ENCODE results near the gene CLDND2. TPM values are rescaled to one million over a fixed set of nuclear protein-coding genes. Genes with fewer than 3 reads are reported as not detected.

Gene CLDND2
- total and polyA plus RNA-seq, 2 of the 4 experiments (the other 2 are of a cell fraction) = not detected

- Histone ChIP-seq H3K4me2 (ENCODE audit: low read depth, low read length) (no peak overlapping the region), H3K18ac (ENCODE audit: low read depth, low read length) (no peak overlapping the region), H4K8ac (ENCODE audit: low read depth in 2 of 2, low read length in 2 of 2) (no peak overlapping the region), H2BK20ac (ENCODE audit: low read depth, low read length) (no peak overlapping the region), H4K91ac (ENCODE audit: insufficient read depth, low read depth, low read length) (no peak overlapping the region), H3K4ac (ENCODE audit: low read depth, low read length) (no peak overlapping the region), H3K9ac (ENCODE audit: low read depth, low read length) (no peak overlapping the region), H3K23ac (ENCODE audit: low read depth, low read length) (no peak overlapping the region), H2AK5ac (ENCODE audit: low read depth, low read length) (no peak overlapping the region), H3K4me1 (ENCODE audit: control insufficient read depth, insufficient read depth, low read length) (no peaks in the 10 kb centered on the region), H4K20me1 (ENCODE audit: insufficient read depth, low read length) (no peaks in the 10 kb centered on the region), H3K9me1 (ENCODE audit: insufficient read depth, low read length) (no peaks in the 10 kb centered on the region), H2AFZ (replicated peaks; ENCODE audit: low read length, poor library complexity) (no peak overlapping the region), H3K27me3 (ENCODE audit: control insufficient read depth, insufficient read depth, low read length) (peaks cover 4% of the 10 kb centered on the region; the same call in 1 of the 2 replicates), H3K36me3 (ENCODE audit: control insufficient read depth, insufficient read depth, low read length) (no peaks in the 10 kb centered on the region), H2BK15ac (ENCODE audit: low read depth, low read length) (no peak overlapping the region), H4K5ac (ENCODE audit: low read depth, low read length) (no peak overlapping the region), H2BK120ac (ENCODE audit: low read depth, low read length) (no peak overlapping the region), H2BK5ac (ENCODE audit: low read depth, low read length, poor library complexity, severe bottlenecking) (no peak overlapping the region), H3K14ac (replicated peaks; ENCODE audit: low read depth, low read length) (no peak overlapping the region), H3K9me3 (ENCODE audit: control insufficient read depth, insufficient read depth, low read length) (no peaks in the 10 kb centered on the region), H3K4me3 (ENCODE audit: insufficient read depth, low read depth, low read length) (no peak overlapping the region), H3K27ac (ENCODE audit: insufficient read depth, low read length) (no peak overlapping the region), H3K56ac (ENCODE audit: extremely low read depth, insufficient read depth, low read length) (no peak overlapping the region), H3K79me1 (ENCODE audit: low read depth in 1 of 2, low read length in 2 of 2) (no peaks in the 10 kb centered on the region), H2AK9ac (replicated peaks; ENCODE audit: low read depth, low read length, poor library complexity) (no peak overlapping the region)
- TF ChIP-seq MXI1 (IDR thresholded peaks at IDR 0.05; ENCODE audit: borderline replicate concordance, low read depth, low read length) (no peak), POLR2A (IDR thresholded peaks at IDR 0.05; ENCODE audit: low read depth, low read length) (no peak), USF2 (IDR thresholded peaks at IDR 0.05; ENCODE audit: low read depth, low read length) (no peak), CEBPB (IDR thresholded peaks at IDR 0.05; ENCODE audit: low read depth, low read length) (no peak), ELK1 (IDR thresholded peaks at IDR 0.05; ENCODE audit: borderline replicate concordance, low read depth, low read length) (no peak), SMC3 (IDR thresholded peaks at IDR 0.05; ENCODE audit: low read depth, low read length) (no peak)
- WGBS, 2 experiments (ENCODE audit: extremely low coverage in 2 of 2, insufficient read length in 1 of 2) = no CpG with 5 or more reads among the region's 4 CpGs
- intact Hi-C loops (cut with micrococcal nuclease) = no loop called here
- no TSS peak for BruUV-seq (replicated peaks)
- in situ Hi-C loops (cut with MboI; ENCODE audit: low sequenced_read_pairs) = no loop called here
- ChIA-PET POLR2A (ENCODE audit: unreplicated experiment) (no interaction called here), CTCF (no interaction called here)
- DNase-seq (no peak), ATAC-seq (ENCODE audit: low read depth) (no peak)
- dilution Hi-C loops (cut with HindIII; ENCODE audit: low sequenced_read_pairs, unreplicated experiment) = no loop called here
These were observed 38.4 kb downstream of the CLDND2 start for GRCh38 chr19:51330366-51330765.
